DMS53 treated with DMSO at 0.1 percent for 48 hours (cell line): Measurements from ENCODE around the gene MAD2L1.
"Not testable (repeated sequence)": the region's sequence is repeated elsewhere in the genome, so short reads cannot be mapped to it uniquely, and the experiment has no call there.

Experiments
- DNase-seq: peaks from one replicate; lab custom pipeline; 2025; ENCODE audit not compliant: unreplicated experiment; lab: John Stamatoyannopoulos, UW

Gene MAD2L1

GRCh38 chr4:120066517-120067340 lies at the start of gene MAD2L1:
TSS of gene MAD2L1 (minus strand) at chr4:120066848. CDS start at chr4:120066734, 114 bp downstream.
- DNase-seq = peak; percentile 93

- no peak for DNase-seq
These were observed 45.1 kb upstream of the MAD2L1 start for GRCh38 chr4:120111745-120112144.

GRCh38 chr4:120109406-120109805 lies 42.8 kb upstream of the MAD2L1 start:
- no peak for DNase-seq

- no peak for DNase-seq
These were observed 38.8 kb upstream of the MAD2L1 start for GRCh38 chr4:120105472-120105871.

- no peak for DNase-seq
These were observed 30.1 kb upstream of the MAD2L1 start for GRCh38 chr4:120096508-120097297.

- DNase-seq = no peak
These were observed 21.9 kb upstream of the MAD2L1 start for GRCh38 chr4:120088507-120088906.

GRCh38 chr4:120088066-120088465 lies 21.4 kb upstream of the MAD2L1 start:
- not testable (repeated sequence) for DNase-seq

- no peak for DNase-seq
These were observed 19.1 kb upstream of the MAD2L1 start for GRCh38 chr4:120085705-120086104.

GRCh38 chr4:120084327-120084726 lies 17.7 kb upstream of the MAD2L1 start:
- DNase-seq = no peak

GRCh38 chr4:120083152-120083551 lies 16.5 kb upstream of the MAD2L1 start:
- no peak for DNase-seq

GRCh38 chr4:120082251-120082650 lies 15.6 kb upstream of the MAD2L1 start:
- no peak for DNase-seq

- no peak for DNase-seq
These were observed 15.1 kb upstream of the MAD2L1 start for GRCh38 chr4:120081726-120082125.

- DNase-seq = no peak
These were observed 13.9 kb upstream of the MAD2L1 start for GRCh38 chr4:120080533-120080932.

- DNase-seq = no peak
These were observed 13.3 kb upstream of the MAD2L1 start for GRCh38 chr4:120079839-120080520.

GRCh38 chr4:120078216-120078615 lies 11.6 kb upstream of the MAD2L1 start:
- no peak for DNase-seq

- peak; percentile 43 for DNase-seq
These were observed 4.6 kb upstream of the MAD2L1 start for GRCh38 chr4:120071192-120071795.

GRCh38 chr4:120070196-120070595 lies 3.5 kb upstream of the MAD2L1 start:
- no peak for DNase-seq

- no peak for DNase-seq
These were observed 603 bp downstream of the MAD2L1 start for GRCh38 chr4:120065974-120066516.

GRCh38 chr4:120064887-120065286 lies 1.8 kb downstream of the MAD2L1 start:
- no peak for DNase-seq

- DNase-seq = not testable (repeated sequence)
These were observed 2.9 kb downstream of the MAD2L1 start for GRCh38 chr4:120063711-120064110.

GRCh38 chr4:120062663-120063195 lies 3.9 kb downstream of the MAD2L1 start:
- DNase-seq = no peak
